GM12865 (cell line): ENCODE measurements around the gene ZNF618.

Experiments
- DNase-seq: peaks from one replicate; pipeline ENCODE4 v3.0.0; 2010; ENCODE audit warnings: low read depth
- H3K4me3 ChIP-seq: 2 replicates; pipeline ENCODE4 v1.5.1; 2011; ENCODE audit warnings: mild to moderate bottlenecking, low read depth, low read length, control low read depth
- CTCF ChIP-seq: IDR thresholded peaks from 2 replicates; pipeline ENCODE4 v1.5.1; 2011; ENCODE audit warnings: low read length, control low read depth, low read depth, inconsistent platforms; ENCODE audit not compliant: insufficient read depth; ENCODE audit errors: missing control alignments

Gene ZNF618

GRCh38 chr9:114072184-114073140, 196.4 kb downstream of the ZNF618 start:
- H3K4me3 ChIP-seq: no peak overlapping the region
- TF ChIP-seq CTCF: no peak
- DNase-seq: no peak

- no peak overlapping the region for H3K4me3 ChIP-seq
- DNase-seq: no peak
- TF ChIP-seq CTCF: no peak
Observed at GRCh38 chr9:114075602-114076001, 199.5 kb downstream of the ZNF618 start.

DNA sequence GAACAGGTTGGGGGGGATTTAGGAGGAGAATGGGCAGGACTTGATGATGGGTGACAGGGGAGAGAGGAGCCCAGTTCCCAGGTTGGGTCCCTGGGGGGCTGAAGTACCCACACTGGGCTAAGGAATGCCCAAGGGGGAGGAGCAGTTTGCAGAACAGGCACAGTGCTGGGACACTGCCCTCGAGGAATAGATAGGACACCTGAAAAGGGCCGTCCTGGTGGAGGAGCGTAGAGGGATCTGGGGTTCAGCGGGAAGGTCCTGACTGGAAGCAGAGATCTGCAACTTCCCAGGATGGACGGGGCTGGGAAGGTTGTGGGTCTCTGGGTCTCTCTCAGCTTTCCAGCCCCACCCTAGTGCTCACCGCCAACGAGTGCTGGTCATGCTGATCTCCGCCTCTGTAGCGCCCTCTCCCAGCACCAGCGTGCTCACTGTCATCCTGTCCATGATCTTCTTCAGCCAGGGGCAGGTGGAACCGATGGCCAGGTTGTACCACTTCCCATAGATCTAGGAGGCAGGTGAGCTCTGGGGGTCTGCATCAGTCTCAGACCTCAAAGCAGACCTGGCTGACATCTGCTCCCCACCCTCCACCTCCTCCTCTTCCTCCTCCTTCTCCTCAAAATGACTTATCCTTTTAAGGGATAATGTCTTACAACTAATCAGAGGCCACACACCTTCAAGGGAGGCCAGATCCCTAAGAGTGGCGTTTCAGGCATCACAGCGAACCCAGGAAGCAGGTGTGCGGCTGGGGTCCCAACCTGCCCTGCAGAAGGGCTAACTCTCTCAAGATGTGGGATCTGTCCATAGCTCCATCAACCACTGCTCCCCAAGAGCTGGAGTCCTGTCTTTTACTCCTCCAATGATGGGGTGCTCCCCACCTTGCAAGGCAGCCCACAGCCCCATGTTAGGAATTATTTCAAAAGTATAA, 200.4 kb downstream of the ZNF618 start:
- DNase-seq: no peak
- no peak for TF ChIP-seq CTCF
- no peak overlapping the region for H3K4me3 ChIP-seq

DNA sequence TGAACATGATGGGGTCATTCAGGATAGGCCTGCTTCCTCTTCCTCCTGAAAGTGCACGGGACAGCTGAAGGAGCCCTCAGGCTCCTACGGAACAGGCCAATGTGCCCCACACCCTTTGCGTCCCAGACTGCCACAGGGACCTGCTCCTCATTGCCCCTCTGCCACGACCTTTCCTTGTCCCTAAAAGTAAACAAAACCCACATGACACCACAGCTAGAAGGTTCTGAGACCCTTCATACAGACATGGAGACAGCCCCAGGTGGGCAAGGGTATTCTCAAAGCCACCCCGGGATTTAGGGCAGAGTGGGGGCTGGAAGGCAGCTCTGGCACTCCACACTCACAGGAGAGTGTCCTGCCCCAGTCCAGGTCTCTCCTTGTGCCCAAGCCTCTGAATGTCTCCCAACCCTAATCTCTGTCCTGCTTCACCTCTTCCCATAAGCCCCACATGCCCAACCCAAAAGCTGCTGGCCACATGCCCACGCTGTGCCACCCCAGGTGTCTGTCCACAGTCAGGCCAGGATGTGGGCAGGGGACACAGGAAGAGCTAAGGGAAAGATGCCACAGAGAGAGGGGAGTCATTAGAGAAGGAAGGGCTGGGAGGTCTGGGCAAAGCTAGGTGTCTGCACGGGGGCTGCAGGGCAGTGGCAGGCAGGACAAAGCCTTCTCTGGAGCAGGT, 201.2 kb downstream of the ZNF618 start:
- TF ChIP-seq CTCF: no peak
- DNase-seq: no peak
- no peak overlapping the region for H3K4me3 ChIP-seq

DNA sequence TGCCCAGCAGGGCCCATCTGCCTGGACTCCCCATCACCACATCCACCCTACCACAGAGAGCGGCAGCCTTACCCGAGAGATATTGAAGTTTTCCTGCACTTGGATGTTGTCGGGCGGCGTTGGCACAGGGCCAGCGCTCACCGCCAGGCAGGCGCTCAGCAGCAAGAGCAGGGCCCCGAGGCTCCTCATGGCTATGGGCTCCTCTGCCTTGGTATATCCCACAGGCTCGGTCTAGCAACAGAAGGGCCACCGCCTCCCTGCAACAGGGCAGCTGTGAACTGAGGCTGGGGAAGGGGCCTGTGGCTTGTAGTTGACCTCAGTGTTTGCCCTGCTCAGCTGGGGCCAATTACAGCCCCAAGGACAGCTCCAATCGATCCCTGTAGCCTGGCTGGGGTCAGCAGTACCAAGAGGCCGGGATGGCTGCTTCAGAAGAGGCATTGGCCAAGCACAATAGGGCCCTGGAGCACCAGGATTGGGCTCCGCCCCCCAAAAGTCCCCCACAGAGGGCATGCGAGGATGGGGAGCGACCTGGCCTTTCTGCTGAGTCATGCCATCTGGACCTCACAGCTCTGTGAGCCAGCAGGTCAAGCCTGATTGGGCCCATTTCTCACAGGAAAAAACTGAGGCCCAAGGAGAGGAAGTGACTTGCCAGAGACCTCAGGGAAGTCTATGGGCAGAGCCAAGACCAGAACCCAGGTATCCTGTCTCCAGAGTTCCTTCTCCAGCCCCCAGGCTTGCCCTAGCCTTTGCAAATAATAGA, 202.1 kb downstream of the ZNF618 start, which contains the start of gene AMBP:
TSS of gene AMBP (minus strand) at position 280 of the 760 bp plus-strand sequence. CDS start at position 189, 91 bp downstream.
- H3K4me3 ChIP-seq: no peak within 1 kb of the TSS
- no peak for TF ChIP-seq CTCF
- no peak for DNase-seq

- no peak for DNase-seq
- no peak for TF ChIP-seq CTCF
- H3K4me3 ChIP-seq: no peak overlapping the region
Observed at GRCh38 chr9:114078781-114079156, 202.7 kb downstream of the ZNF618 start.
